Mesodermal cell (in vitro differentiated cells): ENCODE data around the gene RMDN3.

Source experiments
- H3K27ac ChIP-seq: 2 replicates; pipeline ENCODE4 v1.7.0; 2013; ENCODE audit warnings: mild to moderate bottlenecking, low read depth, low read length, moderate library complexity; ENCODE audit not compliant: severe bottlenecking
- H3K36me3 ChIP-seq: 2 replicates; pipeline ENCODE4 v1.7.1; 2013; ENCODE audit warnings: mild to moderate bottlenecking, low read length, moderate library complexity; ENCODE audit not compliant: control insufficient read depth, insufficient read depth
- H3K4me1 ChIP-seq: one replicate; pipeline ENCODE4 v1.7.1; 2013; ENCODE audit warnings: mild to moderate bottlenecking, low read length; ENCODE audit not compliant: insufficient read depth, control insufficient read depth, poor library complexity, severe bottlenecking
- H3K4me3 ChIP-seq: 2 replicates; pipeline ENCODE4 v1.7.0; 2013; ENCODE audit warnings: low read length, control low read depth, mild to moderate bottlenecking; ENCODE audit not compliant: insufficient read depth, poor library complexity, severe bottlenecking; ENCODE audit errors: extremely low read depth
- H3K9me3 ChIP-seq: 2 replicates; pipeline ENCODE4 v1.7.1; 2013; ENCODE audit warnings: mild to moderate bottlenecking, low read length, moderate library complexity; ENCODE audit not compliant: control insufficient read depth
- WGBS, 2 experiments: methylation state at CpG; one replicate each; pipeline ENCODE4 v1.1.5; 2013; ENCODE audit warnings: missing lambda C conversion rate in 2 of 2; ENCODE audit not compliant: insufficient coverage in 2 of 2; 5-methylcytosine and 5-hydroxymethylcytosine counted together

The RMDN3 gene

GRCh38 chr15:40773496-40773895, 18.4 kb upstream of the RMDN3 start:
- H3K9me3 ChIP-seq: no peaks in the 10 kb centered on the region
- WGBS, 2 experiments: 98 to 99% methylated on average over 7 to 8 of the region's 8 CpGs
- no peak overlapping the region for H3K4me3 ChIP-seq
- no peak overlapping the region for H3K27ac ChIP-seq
- peaks cover 65% of the 10 kb centered on the region for H3K36me3 ChIP-seq
- H3K4me1 ChIP-seq: peaks cover 12% of the 10 kb centered on the region

- 91 to 95% methylated on average over 9 to 11 of the region's 13 CpGs for WGBS, 2 experiments
- Histone ChIP-seq H3K36me3 (peaks cover 53% of the 10 kb centered on the region), H3K27ac (no peak overlapping the region), H3K4me1 (peaks cover 20% of the 10 kb centered on the region), H3K9me3 (no peaks in the 10 kb centered on the region), H3K4me3 (no peak overlapping the region)
Observed at GRCh38 chr15:40772014-40772413, 17.0 kb upstream of the RMDN3 start.

- Histone ChIP-seq H3K9me3 (no peaks in the 10 kb centered on the region), H3K36me3 (peaks cover 45% of the 10 kb centered on the region), H3K4me1 (peaks cover 28% of the 10 kb centered on the region), H3K4me3 (no peak overlapping the region), H3K27ac (no peak overlapping the region)
- WGBS, 2 experiments: 82 to 96% methylated on average over 4 to 5 of the region's 5 CpGs
Observed at GRCh38 chr15:40771242-40771641, 16.2 kb upstream of the RMDN3 start.

- no peak overlapping the region for H3K4me3 ChIP-seq
- H3K9me3 ChIP-seq: no peaks in the 10 kb centered on the region
- no peak overlapping the region for H3K27ac ChIP-seq
- 90 to 91% methylated on average over 16 to 17 of the region's 17 CpGs for WGBS, 2 experiments
- peaks cover 35% of the 10 kb centered on the region for H3K36me3 ChIP-seq
- peaks cover 34% of the 10 kb centered on the region for H3K4me1 ChIP-seq
Observed at GRCh38 chr15:40770147-40770721, 15.2 kb upstream of the RMDN3 start.

GRCh38 chr15:40769274-40770146, 14.5 kb upstream of the RMDN3 start, which contains the start of gene C15orf62:
C15orf62 (plus strand) TSS chr15:40769980; CDS start chr15:40770496, 516 bp downstream.
- 89 to 92% methylated on average over 18 to 22 of the region's 28 CpGs for WGBS, 2 experiments
- H3K36me3 ChIP-seq: peaks cover 28% of the 10 kb centered on the region
- H3K27ac ChIP-seq: no peak within 1 kb of the TSS
- H3K4me1 ChIP-seq: peaks cover 40% of the 10 kb centered on the region
- H3K9me3 ChIP-seq: no peaks in the 10 kb centered on the region
- H3K4me3 ChIP-seq: no peak within 1 kb of the TSS

GRCh38 chr15:40768521-40769273, 13.6 kb upstream of the RMDN3 start:
- Histone ChIP-seq H3K9me3 (no peaks in the 10 kb centered on the region), H3K4me3 (no peak overlapping the region), H3K27ac (no peak overlapping the region), H3K4me1 (peaks cover 40% of the 10 kb centered on the region), H3K36me3 (peaks cover 20% of the 10 kb centered on the region)
- WGBS, 2 experiments: 96 to 99% methylated on average over 16 to 18 of the region's 21 CpGs

- H3K4me1 ChIP-seq: peaks cover 40% of the 10 kb centered on the region
- no peak overlapping the region for H3K27ac ChIP-seq
- H3K36me3 ChIP-seq: peaks cover 15% of the 10 kb centered on the region
- WGBS, 2 experiments: 93 to 94% methylated on average over 27 to 28 of the region's 29 CpGs
- no peaks in the 10 kb centered on the region for H3K9me3 ChIP-seq
- H3K4me3 ChIP-seq: no peak overlapping the region
Observed at GRCh38 chr15:40767838-40768500, 12.9 kb upstream of the RMDN3 start.

GRCh38 chr15:40766906-40767837, 12.1 kb upstream of the RMDN3 start:
- no peaks in the 10 kb centered on the region for H3K9me3 ChIP-seq
- H3K4me1 ChIP-seq: peaks cover 40% of the 10 kb centered on the region
- H3K36me3 ChIP-seq: peaks cover 11% of the 10 kb centered on the region
- peak overlapping the region; percentile 5 for H3K27ac ChIP-seq
- no peak overlapping the region for H3K4me3 ChIP-seq
- WGBS, 2 experiments: 73 to 75% methylated on average over 25 to 28 of the region's 32 CpGs

GRCh38 chr15:40766194-40766815, 11.3 kb upstream of the RMDN3 start:
- H3K9me3 ChIP-seq: no peaks in the 10 kb centered on the region
- WGBS, 2 experiments: 60 to 71% methylated on average over 4 to 7 of the region's 7 CpGs
- peaks cover 9% of the 10 kb centered on the region for H3K36me3 ChIP-seq
- H3K4me1 ChIP-seq: peaks cover 40% of the 10 kb centered on the region
- peak overlapping the region; percentile 16 for H3K27ac ChIP-seq
- no peak overlapping the region for H3K4me3 ChIP-seq
